A673 (cell line): ENCODE data around the gene CXCL8. TPM values are rescaled to one million over a fixed set of nuclear protein-coding genes. Genes with fewer than 3 reads are reported as not detected.

Experiments
- BruUV-seq: library from RNA; stranded (reverse); fragments of 400-500 nt; replicated peaks from 2 replicates; lab custom pipeline; 2021; lab: Mats Ljungman, UMichigan
- CTCF ChIA-PET: fragments of 300-600 bp; sonication (Branson Sonifier 250); formaldehyde crosslinking; loops from one replicate; lab custom pipeline; 2022; ENCODE audit warnings: antibody characterized with exemption; lab: Charles Lee
- POLR2A ChIA-PET: fragments of 300-600 bp; sonication (Branson Sonifier 250); formaldehyde crosslinking; loops from one replicate; lab custom pipeline; 2022; ENCODE audit warnings: antibody characterized with exemption; ENCODE audit not compliant: low non-redundant PET; lab: Charles Lee
- DNase-seq: peaks from one replicate; pipeline ENCODE4 v3.0.0-alpha.2; 2015; ENCODE audit warnings: low spot score
- H3K27ac ChIP-seq: fragments of 200-600 bp; sonication (generic); 2 replicates; pipeline ENCODE4 v1.5.1; 2016; ENCODE audit warnings: mixed run types, low read depth, mild to moderate bottlenecking, mixed read lengths, antibody characterized with exemption, low read length; ENCODE audit not compliant: poor library complexity, severe bottlenecking
- H3K27me3 ChIP-seq: fragments of 200-600 bp; sonication (generic); replicated peaks from 2 replicates; pipeline ENCODE4 v1.6.1; 2017; ENCODE audit warnings: mixed run types, low read depth, mild to moderate bottlenecking, mixed read lengths, antibody characterized with exemption, low read length; ENCODE audit not compliant: insufficient read depth, poor library complexity
- H3K36me3 ChIP-seq: fragments of 200-600 bp; sonication (generic); 2 replicates; pipeline ENCODE4 v1.6.1; 2016; ENCODE audit warnings: mixed run types, mild to moderate bottlenecking, mixed read lengths, antibody characterized with exemption, low read length; ENCODE audit not compliant: insufficient read depth, poor library complexity, severe bottlenecking
- H3K4me1 ChIP-seq: fragments of 200-600 bp; sonication (generic); 2 replicates; pipeline ENCODE4 v1.6.1; 2017; ENCODE audit warnings: mixed run types, mild to moderate bottlenecking, mixed read lengths, antibody characterized with exemption, low read length; ENCODE audit not compliant: insufficient read depth, poor library complexity, severe bottlenecking
- H3K4me3 ChIP-seq: fragments of 200-600 bp; sonication (generic); 2 replicates; pipeline ENCODE4 v1.5.1; 2016; ENCODE audit warnings: low read depth, mixed run types, mild to moderate bottlenecking, mixed read lengths, low read length; ENCODE audit not compliant: poor library complexity, severe bottlenecking
- H3K9me3 ChIP-seq: fragments of 200-600 bp; sonication (generic); 2 replicates; pipeline ENCODE4 v1.6.1; 2016; ENCODE audit warnings: mixed run types, low read depth, mild to moderate bottlenecking, mixed read lengths, antibody characterized with exemption, low read length; ENCODE audit not compliant: poor library complexity, severe bottlenecking
- CTCF ChIP-seq: fragments of 300-800, 200-600 bp; sonication (generic); conservative IDR thresholded peaks from 2 replicates; pipeline ENCODE4 v1.5.1; 2017; ENCODE audit warnings: low read depth, mild to moderate bottlenecking, antibody characterized with exemption, low read length, moderate library complexity, mixed read lengths
- EZH2 ChIP-seq: fragments of 200-600 bp; sonication (generic); IDR thresholded peaks from 2 replicates; pipeline ENCODE4 v1.6.1; 2017; ENCODE audit warnings: borderline replicate concordance, low read depth, mild to moderate bottlenecking, mixed read lengths, antibody characterized with exemption, low read length; ENCODE audit not compliant: poor library complexity, severe bottlenecking
- intact Hi-C: fragments of 100-400 bp; cut with micrococcal nuclease; formaldehyde crosslinking; loops from one replicate; pipeline ENCODE4 v1.10.0; 2022; ENCODE audit not compliant: unreplicated experiment
- total RNA-seq: library from RNA; stranded (reverse); gene quantifications from 2 replicates; pipeline ENCODE4 v1.2.3, GENCODE V29; 2021

CXCL8 gene
- total RNA-seq, 1 experiment from 2014 or later, result 2.7 TPM

- no peaks in the 10 kb centered on the region for H3K9me3 ChIP-seq
- peaks cover 17% of the 10 kb centered on the region for H3K4me1 ChIP-seq
- no peak overlapping the region for H3K27ac ChIP-seq
- H3K27me3 ChIP-seq, result no peaks in the 10 kb centered on the region
- no peaks in the 10 kb centered on the region for H3K36me3 ChIP-seq
- ChIA-PET CTCF (no interaction called here), POLR2A (no interaction called here)
- DNase-seq, result no peak
- TF ChIP-seq CTCF (no peak), EZH2 (no peak)
- BruUV-seq, result no TSS peak
- H3K4me3 ChIP-seq, result no peak overlapping the region
- intact Hi-C loops, result no loop called here
Observed at GRCh38 chr4:73701116-73701515, 39.3 kb upstream of the CXCL8 start.

- POLR2A ChIA-PET, result no interaction called here
- Histone ChIP-seq H3K27ac (no peak overlapping the region), H3K4me1 (peaks cover 17% of the 10 kb centered on the region), H3K36me3 (no peaks in the 10 kb centered on the region), H3K4me3 (no peak overlapping the region), H3K27me3 (no peaks in the 10 kb centered on the region), H3K9me3 (no peaks in the 10 kb centered on the region)
- intact Hi-C loops, result no loop called here
- TF ChIP-seq CTCF, result no peak
- no peak for TF ChIP-seq EZH2
- no peak for DNase-seq
- CTCF ChIA-PET, result no interaction called here
- BruUV-seq, result no TSS peak
Observed at GRCh38 chr4:73702796-73703287, 37.5 kb upstream of the CXCL8 start.

GRCh38 chr4:73703320-73703719, 37.0 kb upstream of the CXCL8 start:
- TF ChIP-seq CTCF (no peak), EZH2 (no peak)
- H3K27me3 ChIP-seq, result no peaks in the 10 kb centered on the region
- H3K9me3 ChIP-seq, result no peaks in the 10 kb centered on the region
- H3K27ac ChIP-seq, result no peak overlapping the region
- H3K4me1 ChIP-seq, result peaks cover 17% of the 10 kb centered on the region
- ChIA-PET CTCF (no interaction called here), POLR2A (no interaction called here)
- no peaks in the 10 kb centered on the region for H3K36me3 ChIP-seq
- no peak for DNase-seq
- H3K4me3 ChIP-seq, result no peak overlapping the region
- BruUV-seq, result no TSS peak
- intact Hi-C loops, result no loop called here
